ENCODE results near the gene OSGEPL1.

The OSGEPL1 gene

DNA sequence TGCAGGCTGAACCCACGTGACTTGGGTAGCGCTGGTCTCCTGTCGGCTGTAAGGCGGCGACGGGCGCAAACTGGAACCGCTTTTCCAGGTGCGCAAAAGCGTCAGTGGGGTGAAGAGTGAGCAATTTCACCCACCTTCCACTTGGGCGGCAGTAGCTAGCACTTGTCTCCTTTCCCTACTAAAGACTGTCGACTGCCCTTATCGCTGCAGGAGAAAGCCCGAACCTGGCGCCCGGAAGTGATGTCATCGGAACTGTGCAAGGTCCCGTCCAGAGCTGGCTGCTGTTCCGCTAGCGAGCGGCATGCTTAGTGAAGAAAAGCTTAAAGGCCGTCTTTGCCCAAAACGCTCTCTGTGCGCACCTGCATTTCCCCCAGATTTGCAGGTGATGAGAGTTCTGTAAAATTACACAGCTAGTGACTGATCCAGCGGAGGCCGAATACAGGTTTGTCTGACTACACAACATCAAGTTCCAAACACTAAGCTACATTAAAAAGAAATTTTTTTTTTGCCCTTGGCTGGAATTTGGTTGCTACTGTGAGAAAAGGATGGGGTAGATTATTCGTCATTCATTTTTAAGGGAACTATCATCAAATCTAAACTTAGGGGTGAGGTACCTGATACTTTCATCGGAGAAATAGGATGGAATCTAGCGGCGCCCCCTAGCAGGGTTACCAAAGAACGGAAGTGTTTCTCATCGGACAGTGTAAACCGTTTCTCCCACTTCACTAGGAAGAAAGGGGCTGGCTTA, at the start of gene OSGEPL1:
Gene OSGEPL1, minus strand, starts transcription at position 242 of the 748 bp plus-strand sequence. CDS start 1,152 bp downstream, outside the sequence.
- Histone ChIP-seq H3K9me3 (ENCODE audit: control insufficient read depth in 5 of 5, low read length in 5 of 5) (no peaks in the 10 kb centered on the region), H3K36me3 (ENCODE audit: control insufficient read depth in 5 of 5, insufficient read depth in 5 of 5, low read length in 5 of 5) (peaks cover 4 to 12% (median 7%) of the 10 kb centered on the region in 5 donors), H3K27me3 (ENCODE audit: control insufficient read depth in 5 of 5, insufficient read depth in 4 of 5, low read length in 5 of 5) (no peaks in the 10 kb centered on the region), H3K4me3 (ENCODE audit: low read depth in 1 of 5, low read length in 5 of 5) (peak within 1 kb of the TSS; percentile 80 to 100 (median 100)), H3K9ac (ENCODE audit: low read length in 5 of 5) (peak within 1 kb of the TSS; percentile 64 to 95 (median 90)), H3K27ac (ENCODE audit: low read depth, low read length) (peak within 1 kb of the TSS; percentile 85), H3K4me1 (ENCODE audit: control insufficient read depth in 5 of 5, insufficient read depth in 5 of 5, low read length in 5 of 5) (peaks cover 0 to 19% (median 17%) of the 10 kb centered on the region in 5 donors)

DNA sequence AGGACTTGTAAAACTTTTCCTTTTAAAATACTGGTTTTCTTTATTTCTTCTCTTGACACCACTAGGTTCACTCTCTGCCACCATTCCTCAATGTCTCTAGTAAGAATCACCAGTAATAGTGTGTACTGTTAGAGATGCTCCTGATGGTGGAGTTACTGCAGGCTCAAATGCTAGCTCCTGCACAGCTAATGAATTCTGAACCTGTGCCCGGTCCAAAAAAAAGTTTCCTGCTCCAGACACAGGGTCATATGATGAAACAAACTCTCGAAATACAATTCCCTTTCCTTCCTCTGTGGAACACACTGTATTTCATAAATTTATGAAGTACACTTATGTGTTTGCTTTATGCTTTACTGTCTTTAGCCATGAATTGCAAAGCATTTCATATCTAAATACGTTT, 40.8 kb upstream of the OSGEPL1 start:
- Histone ChIP-seq H3K27ac (ENCODE audit: low read depth, low read length) (no peak overlapping the region), H3K9ac (ENCODE audit: low read length in 5 of 5) (no peak overlapping the region), H3K27me3 (ENCODE audit: control insufficient read depth in 5 of 5, insufficient read depth in 4 of 5, low read length in 5 of 5) (no peaks in the 10 kb centered on the region), H3K4me3 (ENCODE audit: low read depth in 1 of 5, low read length in 5 of 5) (no peak overlapping the region), H3K9me3 (ENCODE audit: control insufficient read depth in 5 of 5, low read length in 5 of 5) (no peaks in the 10 kb centered on the region), H3K36me3 (ENCODE audit: control insufficient read depth in 5 of 5, insufficient read depth in 5 of 5, low read length in 5 of 5) (peaks cover 0 to 12% (median 8%) of the 10 kb centered on the region in 5 donors), H3K4me1 (ENCODE audit: control insufficient read depth in 5 of 5, insufficient read depth in 5 of 5, low read length in 5 of 5) (peaks cover 0 to 8% (median 0%) of the 10 kb centered on the region in 5 donors)

DNA sequence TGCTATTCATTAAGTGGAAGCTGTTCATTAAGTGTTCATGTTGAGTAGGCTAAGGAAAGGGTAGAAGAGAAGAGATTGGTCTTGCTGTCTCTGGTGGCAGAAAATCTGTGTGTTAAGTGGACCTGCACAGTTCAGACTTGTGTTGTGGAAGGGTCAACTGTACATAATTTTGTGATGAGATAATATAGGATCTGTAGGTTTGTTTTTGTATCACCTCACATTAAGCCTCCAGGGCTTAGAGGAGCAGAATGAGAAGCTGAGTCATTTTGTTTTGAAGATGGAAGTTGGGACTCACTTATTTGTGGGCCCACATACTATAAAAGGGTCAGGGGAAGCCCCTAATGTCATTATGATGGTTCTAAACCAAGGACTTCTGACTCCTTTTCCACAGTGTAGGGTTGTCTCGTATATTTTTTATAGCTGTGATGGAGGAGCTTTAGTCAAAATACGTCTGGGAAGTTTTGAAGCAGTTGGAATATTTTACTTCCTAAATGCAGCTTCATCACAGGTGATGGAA, 39.9 kb upstream of the OSGEPL1 start:
- no peak overlapping the region for H3K27ac ChIP-seq (ENCODE audit: low read depth, low read length)
- H3K4me1 ChIP-seq (ENCODE audit: control insufficient read depth in 5 of 5, insufficient read depth in 5 of 5, low read length in 5 of 5) = peaks cover 0 to 8% (median 0%) of the 10 kb centered on the region in 5 donors
- H3K9me3 ChIP-seq (ENCODE audit: control insufficient read depth in 5 of 5, low read length in 5 of 5) = no peaks in the 10 kb centered on the region
- H3K36me3 ChIP-seq (ENCODE audit: control insufficient read depth in 5 of 5, insufficient read depth in 5 of 5, low read length in 5 of 5) = peaks cover 4 to 15% (median 11%) of the 10 kb centered on the region in 5 donors
- no peak overlapping the region for H3K4me3 ChIP-seq (ENCODE audit: low read depth in 1 of 5, low read length in 5 of 5)
- no peak overlapping the region for H3K9ac ChIP-seq (ENCODE audit: low read length in 5 of 5)
- H3K27me3 ChIP-seq (ENCODE audit: control insufficient read depth in 5 of 5, insufficient read depth in 4 of 5, low read length in 5 of 5) = no peaks in the 10 kb centered on the region

GRCh38 chr2:189799531-189799930, 36.9 kb upstream of the OSGEPL1 start:
- H3K36me3 ChIP-seq (ENCODE audit: control insufficient read depth in 5 of 5, insufficient read depth in 5 of 5, low read length in 5 of 5) = peaks cover 18 to 37% (median 25%) of the 10 kb centered on the region in 5 donors
- H3K4me1 ChIP-seq (ENCODE audit: control insufficient read depth in 5 of 5, insufficient read depth in 5 of 5, low read length in 5 of 5) = peaks cover 0 to 8% (median 0%) of the 10 kb centered on the region in 5 donors
- no peak overlapping the region for H3K27ac ChIP-seq (ENCODE audit: low read depth, low read length)
- no peak overlapping the region for H3K9ac ChIP-seq (ENCODE audit: low read length in 5 of 5)
- H3K9me3 ChIP-seq (ENCODE audit: control insufficient read depth in 5 of 5, low read length in 5 of 5) = no peaks in the 10 kb centered on the region
- no peaks in the 10 kb centered on the region for H3K27me3 ChIP-seq (ENCODE audit: control insufficient read depth in 5 of 5, insufficient read depth in 4 of 5, low read length in 5 of 5)
- H3K4me3 ChIP-seq (ENCODE audit: low read depth in 1 of 5, low read length in 5 of 5) = no peak overlapping the region

- H3K36me3 ChIP-seq (ENCODE audit: control insufficient read depth in 5 of 5, insufficient read depth in 5 of 5, low read length in 5 of 5) = peaks cover 14 to 37% (median 25%) of the 10 kb centered on the region in 5 donors
- H3K4me1 ChIP-seq (ENCODE audit: control insufficient read depth in 5 of 5, insufficient read depth in 5 of 5, low read length in 5 of 5) = peaks cover 0 to 8% (median 0%) of the 10 kb centered on the region in 5 donors
- no peaks in the 10 kb centered on the region for H3K27me3 ChIP-seq (ENCODE audit: control insufficient read depth in 5 of 5, insufficient read depth in 4 of 5, low read length in 5 of 5)
- H3K9ac ChIP-seq (ENCODE audit: low read length in 5 of 5) = no peak overlapping the region
- no peak overlapping the region for H3K4me3 ChIP-seq (ENCODE audit: low read depth in 1 of 5, low read length in 5 of 5)
- no peak overlapping the region for H3K27ac ChIP-seq (ENCODE audit: low read depth, low read length)
- H3K9me3 ChIP-seq (ENCODE audit: control insufficient read depth in 5 of 5, low read length in 5 of 5) = no peaks in the 10 kb centered on the region
These were observed 36.4 kb upstream of the OSGEPL1 start for GRCh38 chr2:189799030-189799331.

DNA sequence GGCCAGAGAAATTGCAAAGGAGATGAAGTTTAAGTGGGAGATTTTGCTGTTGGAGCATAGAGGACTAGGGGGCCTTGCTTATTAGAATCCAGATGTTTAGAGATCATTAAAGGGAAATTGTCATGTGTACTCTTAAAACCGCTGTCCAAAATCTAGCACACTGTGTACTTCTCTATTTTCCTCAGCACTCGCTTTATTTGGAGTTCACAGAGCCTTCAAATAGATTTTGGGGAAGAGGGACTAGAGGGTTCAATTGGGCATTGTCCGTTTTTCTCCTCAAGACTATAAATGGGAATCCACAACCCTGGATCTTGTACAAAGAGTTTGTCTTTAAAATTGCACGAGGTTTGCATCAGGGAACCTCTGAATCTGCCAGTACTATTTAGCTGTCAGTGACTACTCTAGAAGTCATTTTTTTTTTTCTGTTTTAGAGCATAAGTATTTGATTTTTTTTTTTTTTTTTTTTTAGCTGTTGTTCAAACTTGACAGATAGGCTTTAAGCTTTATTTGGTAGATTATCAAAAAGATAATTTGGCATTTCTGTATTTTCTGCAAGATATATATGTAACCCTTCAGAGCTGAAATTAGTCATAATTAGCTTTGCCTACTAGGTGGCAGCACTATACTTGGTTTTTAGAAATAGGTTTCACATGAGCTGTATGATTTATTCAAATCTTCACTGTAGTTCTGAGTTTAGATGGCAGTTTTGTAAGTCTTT, 35.9 kb upstream of the OSGEPL1 start:
- Histone ChIP-seq H3K9me3 (ENCODE audit: control insufficient read depth in 5 of 5, low read length in 5 of 5) (no peaks in the 10 kb centered on the region), H3K36me3 (ENCODE audit: control insufficient read depth in 5 of 5, insufficient read depth in 5 of 5, low read length in 5 of 5) (peaks cover 16 to 43% (median 27%) of the 10 kb centered on the region in 5 donors), H3K4me1 (ENCODE audit: control insufficient read depth in 5 of 5, insufficient read depth in 5 of 5, low read length in 5 of 5) (peaks cover 0 to 3% (median 0%) of the 10 kb centered on the region in 5 donors), H3K27ac (ENCODE audit: low read depth, low read length) (no peak overlapping the region), H3K27me3 (ENCODE audit: control insufficient read depth in 5 of 5, insufficient read depth in 4 of 5, low read length in 5 of 5) (no peaks in the 10 kb centered on the region), H3K4me3 (ENCODE audit: low read depth in 1 of 5, low read length in 5 of 5) (no peak overlapping the region), H3K9ac (ENCODE audit: low read length in 5 of 5) (no peak overlapping the region)

DNA sequence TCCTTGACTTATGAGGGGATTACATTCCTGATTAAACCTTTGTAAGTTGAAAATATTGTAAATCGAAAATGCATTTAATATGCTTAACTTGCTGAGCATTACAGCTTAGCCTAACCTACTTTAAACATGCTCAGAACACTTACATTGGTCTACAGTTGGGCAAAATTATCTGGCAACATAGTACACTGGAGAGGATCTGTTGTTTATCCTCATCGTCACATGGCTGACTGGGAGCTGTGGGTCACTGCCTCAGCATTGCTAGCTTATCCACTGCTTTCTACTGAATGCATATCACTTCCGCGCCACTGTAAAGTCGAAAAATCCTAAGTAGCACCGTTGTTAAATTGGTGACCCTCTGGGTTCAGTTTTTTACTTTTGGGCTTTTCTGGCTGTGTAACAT, 35.3 kb upstream of the OSGEPL1 start:
- no peak overlapping the region for H3K27ac ChIP-seq (ENCODE audit: low read depth, low read length)
- no peak overlapping the region for H3K4me3 ChIP-seq (ENCODE audit: low read depth in 1 of 5, low read length in 5 of 5)
- no peaks in the 10 kb centered on the region for H3K4me1 ChIP-seq (ENCODE audit: control insufficient read depth in 5 of 5, insufficient read depth in 5 of 5, low read length in 5 of 5)
- no peaks in the 10 kb centered on the region for H3K27me3 ChIP-seq (ENCODE audit: control insufficient read depth in 5 of 5, insufficient read depth in 4 of 5, low read length in 5 of 5)
- no peaks in the 10 kb centered on the region for H3K9me3 ChIP-seq (ENCODE audit: control insufficient read depth in 5 of 5, low read length in 5 of 5)
- H3K9ac ChIP-seq (ENCODE audit: low read length in 5 of 5) = no peak overlapping the region
- peaks cover 21 to 48% (median 31%) of the 10 kb centered on the region in 5 donors for H3K36me3 ChIP-seq (ENCODE audit: control insufficient read depth in 5 of 5, insufficient read depth in 5 of 5, low read length in 5 of 5)

- Histone ChIP-seq H3K9ac (ENCODE audit: low read length in 5 of 5) (no peak overlapping the region), H3K9me3 (ENCODE audit: control insufficient read depth in 5 of 5, low read length in 5 of 5) (no peaks in the 10 kb centered on the region), H3K27ac (ENCODE audit: low read depth, low read length) (no peak overlapping the region), H3K36me3 (ENCODE audit: control insufficient read depth in 5 of 5, insufficient read depth in 5 of 5, low read length in 5 of 5) (peaks cover 25 to 50% (median 33%) of the 10 kb centered on the region in 5 donors), H3K4me3 (ENCODE audit: low read depth in 1 of 5, low read length in 5 of 5) (no peak overlapping the region), H3K4me1 (ENCODE audit: control insufficient read depth in 5 of 5, insufficient read depth in 5 of 5, low read length in 5 of 5) (no peaks in the 10 kb centered on the region), H3K27me3 (ENCODE audit: control insufficient read depth in 5 of 5, insufficient read depth in 4 of 5, low read length in 5 of 5) (no peaks in the 10 kb centered on the region)
These were observed 31.7 kb upstream of the OSGEPL1 start for GRCh38 chr2:189794310-189794709.

- Histone ChIP-seq H3K4me3 (ENCODE audit: low read depth in 1 of 5, low read length in 5 of 5) (no peak overlapping the region), H3K27me3 (ENCODE audit: control insufficient read depth in 5 of 5, insufficient read depth in 4 of 5, low read length in 5 of 5) (no peaks in the 10 kb centered on the region), H3K36me3 (ENCODE audit: control insufficient read depth in 5 of 5, insufficient read depth in 5 of 5, low read length in 5 of 5) (peaks cover 20 to 37% (median 25%) of the 10 kb centered on the region in 5 donors), H3K9ac (ENCODE audit: low read length in 5 of 5) (no peak overlapping the region), H3K9me3 (ENCODE audit: control insufficient read depth in 5 of 5, low read length in 5 of 5) (no peaks in the 10 kb centered on the region), H3K27ac (ENCODE audit: low read depth, low read length) (no peak overlapping the region), H3K4me1 (ENCODE audit: control insufficient read depth in 5 of 5, insufficient read depth in 5 of 5, low read length in 5 of 5) (no peaks in the 10 kb centered on the region)
These were observed 28.9 kb upstream of the OSGEPL1 start for GRCh38 chr2:189791338-189792042.

Data from subcutaneous abdominal adipose tissue (tissue), 5 donors.